Measurements from ENCODE around the gene ARHGAP10.

DNA sequence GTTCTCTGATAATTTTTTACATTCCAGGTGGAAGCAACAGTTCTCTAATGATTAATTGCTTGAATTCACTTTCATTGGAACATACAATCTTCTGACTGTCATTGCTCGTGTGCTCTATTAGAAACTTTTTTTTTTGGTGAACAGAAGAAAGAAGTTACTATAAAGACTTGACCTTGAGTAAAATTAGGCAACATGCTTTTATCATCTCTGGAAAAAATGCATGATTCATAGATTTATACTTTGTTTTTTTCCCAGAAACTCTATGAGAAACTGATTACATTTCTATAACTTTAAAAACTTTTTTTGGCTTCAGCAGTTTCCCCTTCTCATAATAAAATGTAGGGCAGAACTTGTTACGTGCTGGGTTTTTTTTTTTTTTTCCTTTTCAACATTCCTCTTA lies 167.6 kb downstream of the ARHGAP10 start:
- TF ChIP-seq EZH2 (IDR thresholded peaks at IDR 0.05; ENCODE audit: borderline replicate concordance, low read length), result no peak
- TF ChIP-seq, protein P1, sequence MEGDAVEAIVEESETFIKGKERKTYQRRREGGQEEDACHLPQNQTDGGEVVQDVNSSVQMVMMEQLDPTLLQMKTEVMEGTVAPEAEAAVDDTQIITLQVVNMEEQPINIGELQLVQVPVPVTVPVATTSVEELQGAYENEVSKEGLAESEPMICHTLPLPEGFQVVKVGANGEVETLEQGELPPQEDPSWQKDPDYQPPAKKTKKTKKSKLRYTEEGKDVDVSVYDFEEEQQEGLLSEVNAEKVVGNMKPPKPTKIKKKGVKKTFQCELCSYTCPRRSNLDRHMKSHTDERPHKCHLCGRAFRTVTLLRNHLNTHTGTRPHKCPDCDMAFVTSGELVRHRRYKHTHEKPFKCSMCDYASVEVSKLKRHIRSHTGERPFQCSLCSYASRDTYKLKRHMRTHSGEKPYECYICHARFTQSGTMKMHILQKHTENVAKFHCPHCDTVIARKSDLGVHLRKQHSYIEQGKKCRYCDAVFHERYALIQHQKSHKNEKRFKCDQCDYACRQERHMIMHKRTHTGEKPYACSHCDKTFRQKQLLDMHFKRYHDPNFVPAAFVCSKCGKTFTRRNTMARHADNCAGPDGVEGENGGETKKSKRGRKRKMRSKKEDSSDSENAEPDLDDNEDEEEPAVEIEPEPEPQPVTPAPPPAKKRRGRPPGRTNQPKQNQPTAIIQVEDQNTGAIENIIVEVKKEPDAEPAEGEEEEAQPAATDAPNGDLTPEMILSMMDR (conservative IDR thresholded peaks at IDR 0.05 in 1 of 2, IDR thresholded peaks at IDR 0.05 in 1 of 2; ENCODE audit: extremely low read depth in 1 of 2, insufficient read depth in 1 of 2, low read depth in 1 of 2, low read length in 2 of 2), result no peak
